LNCaP clone FGC (cell line): ENCODE results near the gene STIM1.

ENCODE experiments used
- DNase-seq: peaks from one replicate; pipeline ENCODE4 v3.0.0-alpha.2; 2011; ENCODE audit warnings: low read depth
- H3K4me3 ChIP-seq: 2 replicates; pipeline ENCODE4 v1.5.1; 2011; ENCODE audit warnings: mild to moderate bottlenecking, low read depth, low read length, control low read depth
- CTCF ChIP-seq: IDR thresholded peaks from 2 replicates; pipeline ENCODE4 v1.5.1; 2012; ENCODE audit warnings: mild to moderate bottlenecking; ENCODE audit not compliant: control insufficient read depth, insufficient read depth; ENCODE audit errors: extremely low read depth

The STIM1 gene

GRCh38 chr11:4071914-4072313, 216.4 kb downstream of the STIM1 start:
- DNase-seq = no peak
- no peak for TF ChIP-seq CTCF
- no peak overlapping the region for H3K4me3 ChIP-seq

- TF ChIP-seq CTCF = peak; percentile 82
- H3K4me3 ChIP-seq = no peak overlapping the region
- peak; percentile 54 for DNase-seq
Measured at GRCh38 chr11:4072668-4073285, 217.3 kb downstream of the STIM1 start.

- no peak for DNase-seq
- no peak for TF ChIP-seq CTCF
- H3K4me3 ChIP-seq = no peak overlapping the region
Measured at GRCh38 chr11:4074266-4074665, 218.8 kb downstream of the STIM1 start.

GRCh38 chr11:4076774-4077173, 221.3 kb downstream of the STIM1 start:
- no peak overlapping the region for H3K4me3 ChIP-seq
- DNase-seq = no peak
- no peak for TF ChIP-seq CTCF

- TF ChIP-seq CTCF = no peak
- H3K4me3 ChIP-seq = no peak overlapping the region
- no peak for DNase-seq
Measured at GRCh38 chr11:4083198-4083597, 227.7 kb downstream of the STIM1 start.

- TF ChIP-seq CTCF = no peak
- no peak overlapping the region for H3K4me3 ChIP-seq
- no peak for DNase-seq
Measured at GRCh38 chr11:4084406-4085125, 229.1 kb downstream of the STIM1 start.
